Prostate gland (tissue), 2 donors: Measurements from ENCODE around the gene VAV3.

Source experiments
- CTCF ChIP-seq, 4 experiments: fragments of 200-600 bp in 2 of 4; fragments of 450-650 bp in 2 of 4; sonication (generic) in 2 of 4; IDR thresholded peaks; 1 replicate in 3 of 4; 2 replicates in 1 of 4; pipeline ENCODE4 v1.5.1; 2016 to 2019; ENCODE audit warnings: antibody characterized with exemption in 4 of 4, mild to moderate bottlenecking in 2 of 4, moderate library complexity in 2 of 4
- POLR2A ChIP-seq: fragments of 450-650 bp; IDR thresholded peaks from one replicate; pipeline ENCODE4 v1.6.1; 2016; ENCODE audit warnings: antibody characterized with exemption, mild to moderate bottlenecking

- TF ChIP-seq CTCF (IDR thresholded peaks at IDR 0.05) (no peak), POLR2A (no peak)
Measured at GRCh38 chr1:107739201-107739600, 225.8 kb downstream of the VAV3 start.
